Stimulated activated CD4-positive, alpha-beta T cell treated with anti-CD3 and anti-CD28 coated beads, Interleukin-4, amount 100 ng/mL, for 4 hours (primary cell): ENCODE measurements around the gene ADM2.
"Not testable (repeated sequence)": the region's sequence is repeated elsewhere in the genome, so short reads cannot be mapped to it uniquely, and the experiment has no call there.

Source experiments
- DNase-seq, 2 experiments: peaks; one replicate each; pipeline ENCODE4 v3.0.0-alpha.2; 2020

ADM2 gene, protein sequence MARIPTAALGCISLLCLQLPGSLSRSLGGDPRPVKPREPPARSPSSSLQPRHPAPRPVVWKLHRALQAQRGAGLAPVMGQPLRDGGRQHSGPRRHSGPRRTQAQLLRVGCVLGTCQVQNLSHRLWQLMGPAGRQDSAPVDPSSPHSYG

DNA sequence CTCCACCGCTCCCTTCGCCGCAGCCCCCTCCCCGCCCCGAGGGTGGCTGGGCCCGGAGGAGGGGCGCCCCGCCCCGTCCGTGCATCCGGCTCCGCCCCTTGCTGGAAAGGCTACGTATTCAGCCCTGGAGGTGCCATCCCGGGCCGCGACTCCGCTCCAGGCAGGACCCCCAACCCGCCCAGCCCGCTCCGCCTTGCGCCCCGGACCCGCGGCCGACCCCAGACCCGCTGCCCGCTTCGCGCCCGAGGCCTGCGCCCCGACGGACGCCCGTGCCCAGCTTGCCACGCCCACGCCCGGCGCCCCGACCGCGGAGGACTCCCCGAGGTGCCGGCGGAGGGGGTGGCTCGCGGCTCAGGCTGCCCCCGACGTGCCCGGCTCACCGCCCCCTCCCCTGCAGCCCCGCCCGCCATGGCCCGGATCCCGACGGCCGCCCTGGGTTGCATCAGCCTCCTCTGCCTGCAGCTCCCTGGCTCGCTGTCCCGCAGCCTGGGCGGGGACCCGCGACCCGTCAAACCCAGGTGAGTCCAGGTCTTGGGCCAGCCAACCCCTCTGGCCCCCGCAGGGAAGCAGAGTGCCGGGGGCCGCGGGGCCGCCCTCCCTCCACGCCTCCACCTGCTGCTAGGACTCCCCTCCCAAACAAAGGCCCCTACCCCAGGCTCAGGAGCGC lies at the start of gene ADM2:
Gene ADM2 (plus strand): TSS at position 104 of the 667 bp plus-strand sequence. CDS start 305 bp downstream, at position 409.
- peak; percentile 60 to 72 for DNase-seq

DNA sequence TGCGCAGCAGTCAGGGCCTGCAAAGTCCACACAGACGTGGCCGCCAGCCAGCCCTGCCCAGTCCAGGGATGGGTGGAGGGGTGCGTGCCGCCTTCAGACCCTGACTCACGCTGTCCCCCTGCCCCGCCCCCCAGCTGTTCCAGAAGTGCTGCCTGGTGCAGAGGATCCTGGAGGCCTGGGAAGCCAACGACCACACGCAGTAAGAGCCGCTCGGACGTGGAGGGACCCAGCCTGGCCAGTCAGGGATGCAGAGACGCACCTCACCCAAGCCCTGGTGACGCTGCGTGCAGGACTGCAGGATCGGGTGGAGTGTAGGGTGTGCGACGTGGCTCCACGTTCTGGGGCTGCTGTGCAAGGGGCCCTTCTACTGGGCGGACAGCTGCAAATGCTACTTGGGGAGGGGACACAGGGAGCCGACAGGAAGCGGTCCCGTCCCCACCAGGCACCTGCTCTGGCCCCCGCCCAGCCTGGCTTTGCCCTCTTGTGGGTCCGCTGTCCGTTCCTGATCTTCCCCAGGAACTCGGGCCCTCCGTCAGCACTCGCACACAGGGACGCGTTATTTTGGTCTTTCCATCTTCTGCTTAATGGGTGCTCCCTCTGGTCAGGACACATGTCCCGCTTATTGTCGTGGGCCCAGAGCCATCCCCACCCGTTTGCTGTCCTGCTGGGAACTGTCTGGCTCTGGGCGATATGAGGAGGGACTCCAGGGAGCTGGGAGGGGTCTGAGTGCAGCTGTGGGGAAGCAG lies 49.0 kb upstream of the ADM2 start:
- DNase-seq: no peak

DNA sequence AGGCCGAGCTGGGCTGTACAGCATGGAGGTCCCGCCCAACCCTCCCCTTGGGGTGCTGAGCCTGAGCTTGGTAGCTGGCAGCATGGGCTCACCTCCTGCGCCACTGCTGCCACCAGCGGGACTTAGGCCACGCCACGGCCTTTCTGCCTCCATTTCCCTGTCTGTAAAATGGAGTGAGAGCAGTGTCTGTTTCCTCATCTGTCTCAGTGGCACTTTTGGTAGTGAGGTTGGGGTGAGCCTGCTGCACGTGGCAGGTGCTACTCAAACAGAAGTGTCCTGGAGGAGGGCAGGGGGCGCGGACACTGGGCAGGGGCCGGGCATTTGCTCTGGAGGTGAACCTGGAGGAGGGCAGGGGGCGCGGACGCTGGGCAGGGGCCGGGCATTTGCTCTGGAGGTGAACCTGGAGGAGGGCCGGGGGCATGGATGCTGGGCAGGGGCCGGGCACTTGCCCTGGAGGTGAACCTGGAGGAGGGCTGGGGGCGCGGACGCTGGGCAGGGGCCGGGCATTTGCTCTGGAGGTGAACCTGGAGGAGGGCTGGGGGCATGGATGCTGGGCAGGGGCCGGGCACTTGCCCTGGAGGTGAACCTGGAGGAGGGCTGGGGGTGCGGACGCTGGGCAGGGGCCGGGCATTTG lies 48.3 kb upstream of the ADM2 start:
- DNase-seq: not testable (repeated sequence)

DNA sequence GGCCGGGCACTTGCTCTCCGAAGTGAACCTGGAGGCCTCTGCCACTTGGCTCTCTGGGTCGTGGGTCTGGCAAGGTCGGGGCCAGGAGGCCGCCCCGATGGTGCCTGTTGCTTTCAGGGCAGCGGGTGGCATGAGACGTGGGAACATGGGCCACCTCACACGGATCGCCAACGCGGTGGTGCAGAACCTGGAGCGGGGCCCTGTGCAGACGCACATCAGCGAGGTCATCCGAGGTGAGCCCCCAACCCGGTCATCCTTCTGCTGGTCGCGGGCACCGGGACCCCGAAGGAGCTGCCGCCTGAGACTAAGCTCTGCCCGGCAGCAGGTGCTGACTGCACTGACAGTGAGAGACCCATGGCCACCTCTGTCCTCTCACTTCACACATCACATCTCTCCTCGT lies 46.5 kb upstream of the ADM2 start:
- no peak for DNase-seq

DNA sequence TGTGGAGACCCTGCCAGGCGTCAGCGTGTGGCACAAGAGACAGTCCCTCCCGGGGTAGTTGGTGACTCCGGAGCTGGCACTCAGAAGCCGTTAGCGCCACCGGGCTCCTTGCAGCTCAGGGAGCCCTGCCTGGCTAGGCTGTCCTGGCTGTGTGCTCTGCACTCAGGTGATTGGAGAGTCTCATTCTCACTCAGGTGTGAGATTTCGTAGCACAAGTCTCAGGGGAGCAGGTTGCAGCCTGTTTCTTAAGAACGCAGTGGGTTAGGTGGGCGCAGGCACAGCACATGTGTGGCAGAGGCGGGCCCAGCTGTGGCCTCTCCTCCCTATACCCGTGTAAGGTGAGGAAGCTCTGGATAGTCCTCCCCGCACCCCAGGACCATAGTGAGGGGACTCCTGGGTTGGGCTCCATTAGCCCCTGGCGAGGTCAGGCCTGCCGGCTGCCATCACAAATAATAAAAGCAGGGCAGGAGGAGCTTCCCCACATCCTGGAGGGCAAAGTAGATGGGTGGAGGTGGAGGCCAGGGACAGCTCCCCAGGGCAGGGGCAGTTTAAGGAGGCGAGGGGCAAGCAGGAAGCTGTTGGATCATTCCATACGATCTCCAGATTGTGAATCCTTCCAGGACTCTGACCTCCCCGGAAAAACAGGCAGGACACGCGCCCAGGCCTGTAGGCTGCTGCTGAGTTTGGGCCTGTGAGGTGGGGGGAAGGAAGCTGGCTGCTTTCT lies 45.9 kb upstream of the ADM2 start:
- DNase-seq: no peak

DNA sequence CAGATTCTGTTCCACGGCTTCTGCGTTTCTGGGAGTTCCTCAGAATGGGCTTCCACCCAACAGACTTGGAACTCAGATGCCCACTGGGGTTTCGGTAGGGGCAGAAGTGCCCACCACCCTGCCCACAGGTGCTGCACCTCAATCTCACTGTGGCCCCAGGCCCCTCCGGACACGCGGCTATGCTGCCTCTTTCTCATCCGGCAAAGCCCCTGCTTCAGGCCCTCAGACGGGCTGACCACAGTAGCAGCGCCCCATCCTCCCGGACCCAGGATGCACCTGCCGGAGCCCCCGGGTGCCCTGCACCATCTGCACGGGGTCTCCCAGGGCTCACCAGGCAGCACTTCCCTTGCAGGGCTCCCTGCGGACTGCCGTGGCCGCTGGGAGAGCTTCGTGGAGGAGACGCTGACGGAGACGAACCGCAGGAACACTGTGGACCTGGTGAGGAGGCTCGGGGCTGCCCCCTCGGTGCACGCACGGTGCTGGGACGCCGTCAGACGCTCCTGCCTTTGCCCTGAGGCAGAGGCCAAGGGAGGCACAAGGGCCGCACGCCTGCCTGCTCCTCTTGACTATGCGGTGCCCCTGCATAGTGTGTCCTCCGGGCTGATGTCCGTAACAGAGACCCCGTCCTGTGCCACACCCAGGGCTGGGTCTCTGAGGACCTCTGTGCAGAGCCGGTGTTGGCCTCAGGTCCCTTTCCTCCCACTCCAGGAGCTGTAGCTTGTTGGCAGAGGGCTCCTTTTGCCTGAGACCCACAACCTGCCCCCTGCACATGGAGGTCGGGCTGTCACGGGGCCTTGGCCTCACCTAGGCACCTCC lies 45.1 kb upstream of the ADM2 start:
- DNase-seq: no peak

DNA sequence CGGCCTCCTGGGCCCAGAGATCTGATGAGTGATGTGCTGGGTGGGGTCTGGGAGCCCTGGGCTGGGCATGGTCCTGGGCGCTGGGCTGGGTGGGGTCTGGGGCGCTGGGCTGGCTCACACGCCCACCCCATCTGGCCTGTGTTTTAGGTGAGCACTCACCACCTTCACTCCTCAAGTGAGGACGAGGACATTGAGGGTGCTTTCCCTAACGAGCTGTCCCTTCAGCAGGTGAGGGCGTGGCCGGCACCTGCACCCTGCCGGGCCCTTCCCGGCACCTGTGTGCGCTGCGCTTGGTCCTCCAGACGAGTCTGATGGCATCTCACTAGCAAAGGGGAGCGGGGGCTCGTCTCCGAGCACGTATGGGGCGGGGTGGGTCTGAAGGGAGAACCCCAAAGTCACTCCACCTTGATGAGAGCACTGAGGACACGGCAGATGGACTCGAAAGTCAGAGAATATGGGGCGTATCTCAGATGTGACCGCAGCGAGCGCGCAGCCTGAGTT lies 44.5 kb upstream of the ADM2 start:
- no peak for DNase-seq

DNA sequence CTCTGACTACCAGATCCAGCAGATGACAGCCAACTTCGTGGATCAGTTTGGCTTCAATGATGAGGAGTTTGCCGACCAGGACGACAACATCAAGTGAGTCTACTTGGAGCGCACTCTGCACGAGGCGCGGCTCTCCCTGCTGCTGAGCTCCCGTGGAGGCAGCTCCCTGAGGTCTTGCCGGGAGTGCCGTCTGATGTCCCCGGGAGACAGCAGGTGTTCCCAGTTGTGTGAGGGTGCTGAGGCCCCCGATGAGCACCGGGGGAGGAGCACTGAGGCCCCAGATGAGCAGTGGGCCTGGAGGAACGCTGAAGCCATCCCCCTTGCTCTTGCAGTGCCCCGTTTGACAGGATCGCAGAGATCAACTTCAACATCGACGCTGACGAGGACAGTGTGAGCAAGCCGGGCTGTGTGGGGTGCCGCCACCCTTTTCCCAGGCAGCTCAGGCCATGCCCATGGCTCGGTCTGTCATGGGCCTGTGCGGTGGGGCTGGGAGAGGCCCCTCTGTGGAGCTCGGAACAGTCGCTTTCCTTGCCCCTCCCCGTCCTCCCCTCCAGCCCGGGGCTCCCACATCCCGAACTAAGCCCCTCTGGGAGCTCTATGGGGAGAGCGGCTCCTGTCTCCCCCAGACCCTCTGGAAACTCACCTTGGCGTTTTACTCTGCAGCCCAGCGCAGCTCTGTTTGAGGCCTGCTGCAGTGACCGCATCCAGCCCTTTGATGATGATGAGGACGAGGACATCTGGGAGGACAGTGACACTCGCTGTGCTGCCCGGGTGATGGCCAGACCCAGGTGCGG lies 43.6 kb upstream of the ADM2 start:
- no peak for DNase-seq

DNA sequence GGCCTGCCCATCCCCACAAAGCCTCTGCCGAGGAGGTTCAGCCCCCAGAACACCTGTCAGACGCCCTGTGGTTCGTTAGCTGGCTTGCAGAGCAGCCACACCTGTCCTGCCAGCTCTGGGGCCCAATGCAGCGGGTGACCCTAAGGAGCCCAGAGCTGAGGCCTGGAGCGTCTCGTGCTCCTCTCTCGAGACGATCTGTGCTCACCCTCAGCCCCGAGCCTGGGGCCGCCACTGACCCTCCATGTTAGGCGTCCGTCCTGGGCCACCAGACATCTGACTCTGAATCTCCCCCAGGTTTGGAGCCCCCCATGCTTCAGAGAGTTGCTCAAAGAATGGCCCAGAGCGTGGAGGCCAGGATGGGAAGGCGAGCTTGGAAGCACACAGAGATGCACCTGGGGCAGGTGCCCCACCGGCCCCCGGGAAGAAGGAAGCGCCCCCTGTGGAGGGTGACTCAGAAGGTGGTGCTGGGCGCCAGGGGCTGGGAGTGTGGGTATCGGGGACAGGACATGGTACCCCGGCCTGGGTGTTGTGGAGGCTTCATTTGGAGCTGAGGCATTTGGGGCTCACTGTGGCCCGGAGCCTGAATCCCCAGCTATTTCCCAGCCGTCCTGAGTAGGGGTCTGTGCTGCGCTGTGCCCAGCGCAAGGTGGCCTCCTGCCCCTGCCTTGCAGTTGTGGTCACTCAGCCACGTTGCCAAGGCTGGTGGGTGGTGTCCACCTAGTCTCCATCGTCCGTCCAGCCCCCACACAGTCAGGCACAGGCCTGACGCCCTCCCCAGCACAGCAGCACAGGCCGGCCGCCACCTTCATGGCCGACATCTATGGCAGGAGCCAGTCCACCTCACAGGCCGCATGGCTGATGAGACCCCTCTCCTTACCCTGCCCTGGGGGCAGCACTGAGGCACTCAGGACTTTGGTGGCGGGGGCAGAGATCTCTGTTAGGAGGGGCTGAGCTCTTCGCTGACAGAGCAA lies 42.8 kb upstream of the ADM2 start:
- DNase-seq: no peak

DNA sequence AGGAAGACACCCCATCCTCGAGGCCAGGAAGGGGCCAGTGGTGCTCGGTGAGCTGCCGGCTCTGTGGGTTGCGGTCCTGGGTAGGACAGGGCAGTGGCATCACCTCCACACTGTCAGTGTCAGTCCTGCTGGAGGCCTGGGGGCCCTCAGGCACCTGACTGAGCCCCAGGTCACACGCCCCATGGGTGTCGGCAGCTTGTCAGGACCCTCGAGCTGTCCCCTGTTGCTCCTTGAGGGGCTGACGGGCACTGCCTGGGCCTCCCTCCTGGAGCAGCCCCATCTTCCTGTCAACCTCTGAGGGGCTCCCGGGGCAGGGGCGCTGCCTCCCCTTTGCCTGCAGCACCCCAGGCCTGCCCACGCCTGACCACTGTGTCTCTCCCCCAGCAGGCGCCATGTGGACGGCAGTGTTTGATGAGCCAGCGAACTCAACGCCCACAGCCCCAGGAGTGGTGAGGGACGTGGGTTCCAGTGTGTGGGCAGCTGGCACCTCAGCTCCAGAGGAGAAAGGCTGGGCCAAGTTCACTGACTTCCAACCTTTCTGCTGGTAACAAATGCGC lies 42.0 kb upstream of the ADM2 start:
- DNase-seq: no peak

DNA sequence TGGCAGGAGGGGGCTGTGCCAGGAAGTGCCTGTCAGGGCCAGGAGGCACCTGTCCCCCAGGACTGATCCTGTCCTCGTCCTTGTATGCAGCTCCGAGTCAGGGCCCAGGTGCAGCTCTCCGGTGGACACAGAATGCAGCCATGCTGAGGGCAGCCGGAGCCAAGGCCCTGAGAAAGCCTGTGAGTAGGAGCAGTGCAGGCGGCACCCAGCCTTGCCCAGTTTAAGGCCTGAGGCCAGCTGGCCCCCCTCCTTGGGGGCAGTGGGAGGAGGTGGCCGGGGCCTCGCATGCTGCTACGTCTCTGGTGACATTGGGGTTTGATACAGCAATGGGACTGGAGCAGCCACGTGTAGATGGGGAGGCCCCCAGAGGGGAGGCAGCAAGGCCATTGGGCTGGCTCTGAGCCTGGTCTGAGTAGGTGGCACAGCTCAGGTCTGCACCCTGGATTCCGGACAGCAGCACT lies 41.4 kb upstream of the ADM2 start:
- no peak for DNase-seq

DNA sequence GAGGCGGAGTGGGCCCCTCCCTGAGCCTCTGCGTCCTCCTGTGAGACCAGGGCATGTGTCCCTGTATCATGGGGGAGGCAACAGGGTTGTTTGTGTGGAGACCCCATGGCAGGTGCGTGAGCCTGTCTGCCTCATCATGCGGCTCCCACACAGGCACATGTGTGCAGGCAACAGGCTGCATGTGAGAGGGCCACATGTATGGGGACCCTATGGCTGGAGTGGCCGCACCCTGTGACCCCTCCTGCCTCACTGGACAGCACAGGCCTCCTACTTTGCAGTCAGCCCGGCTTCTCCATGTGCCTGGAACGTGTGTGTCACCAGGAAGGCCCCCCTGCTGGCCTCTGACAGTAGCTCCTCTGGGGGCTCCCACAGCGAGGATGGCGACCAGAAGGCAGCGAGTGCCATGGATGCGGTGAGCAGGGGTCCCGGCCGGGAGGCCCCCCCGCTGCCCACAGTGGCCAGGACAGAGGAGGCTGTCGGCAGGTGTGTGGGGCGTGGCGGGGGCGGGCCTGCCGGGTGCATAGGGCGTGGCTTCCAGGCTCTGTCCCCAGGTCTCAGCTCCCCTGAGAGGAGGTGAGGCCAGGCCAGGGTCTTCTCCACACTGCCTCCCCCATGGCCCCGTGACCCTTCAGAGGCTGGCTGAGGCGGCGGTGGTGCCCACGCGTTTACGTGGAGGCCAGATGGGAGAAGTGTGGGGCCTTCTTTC lies 40.6 kb upstream of the ADM2 start:
- DNase-seq: no peak

DNA sequence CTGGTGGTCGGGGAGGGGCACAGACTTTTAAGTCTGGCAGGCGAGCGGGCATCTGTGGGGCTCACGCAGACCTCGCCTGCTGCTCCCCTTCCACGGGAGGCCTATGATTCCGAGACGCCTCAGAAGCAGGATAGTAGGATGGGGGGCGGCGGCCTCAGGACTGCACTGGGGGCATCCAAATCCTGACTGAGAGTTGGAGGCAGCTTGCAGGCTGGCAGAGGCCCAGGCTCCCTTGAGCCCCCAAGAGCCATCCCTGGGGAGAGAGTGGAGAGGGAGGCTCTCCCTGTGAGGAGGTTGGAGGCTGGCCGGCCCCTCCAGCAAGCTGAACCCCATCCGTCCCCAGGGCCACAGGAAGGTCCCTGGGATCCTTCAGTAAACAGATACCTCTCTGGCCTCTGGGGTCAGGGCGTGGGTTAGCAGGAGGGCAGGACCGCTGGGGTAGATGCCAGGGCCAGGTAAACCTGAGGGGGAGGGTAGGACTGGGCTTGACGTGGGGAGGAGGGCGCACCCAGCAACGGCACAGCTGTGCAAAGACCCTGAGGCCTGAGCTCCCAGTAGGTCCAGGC lies 39.8 kb upstream of the ADM2 start:
- DNase-seq: no peak

DNA sequence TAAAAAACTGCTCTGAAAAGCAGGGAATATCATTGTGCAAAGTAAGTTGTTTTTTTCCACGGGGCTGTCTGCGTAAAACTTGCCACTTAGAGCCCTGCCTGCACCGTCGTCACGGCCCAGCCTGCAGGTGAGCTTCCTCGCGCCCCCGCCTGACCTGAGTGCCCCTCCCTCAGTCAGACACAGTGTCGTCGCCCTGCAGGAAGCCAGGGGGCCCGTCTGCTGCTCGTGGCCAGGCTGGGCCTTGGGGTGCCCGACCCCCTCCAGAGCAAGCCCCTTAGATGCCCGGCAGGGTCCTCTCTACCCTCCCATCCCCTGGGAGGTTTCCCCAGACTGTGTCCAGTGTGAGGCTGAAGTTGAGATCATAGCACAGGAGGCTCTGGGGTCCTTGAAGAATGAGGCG lies 38.1 kb upstream of the ADM2 start:
- no peak for DNase-seq

DNA sequence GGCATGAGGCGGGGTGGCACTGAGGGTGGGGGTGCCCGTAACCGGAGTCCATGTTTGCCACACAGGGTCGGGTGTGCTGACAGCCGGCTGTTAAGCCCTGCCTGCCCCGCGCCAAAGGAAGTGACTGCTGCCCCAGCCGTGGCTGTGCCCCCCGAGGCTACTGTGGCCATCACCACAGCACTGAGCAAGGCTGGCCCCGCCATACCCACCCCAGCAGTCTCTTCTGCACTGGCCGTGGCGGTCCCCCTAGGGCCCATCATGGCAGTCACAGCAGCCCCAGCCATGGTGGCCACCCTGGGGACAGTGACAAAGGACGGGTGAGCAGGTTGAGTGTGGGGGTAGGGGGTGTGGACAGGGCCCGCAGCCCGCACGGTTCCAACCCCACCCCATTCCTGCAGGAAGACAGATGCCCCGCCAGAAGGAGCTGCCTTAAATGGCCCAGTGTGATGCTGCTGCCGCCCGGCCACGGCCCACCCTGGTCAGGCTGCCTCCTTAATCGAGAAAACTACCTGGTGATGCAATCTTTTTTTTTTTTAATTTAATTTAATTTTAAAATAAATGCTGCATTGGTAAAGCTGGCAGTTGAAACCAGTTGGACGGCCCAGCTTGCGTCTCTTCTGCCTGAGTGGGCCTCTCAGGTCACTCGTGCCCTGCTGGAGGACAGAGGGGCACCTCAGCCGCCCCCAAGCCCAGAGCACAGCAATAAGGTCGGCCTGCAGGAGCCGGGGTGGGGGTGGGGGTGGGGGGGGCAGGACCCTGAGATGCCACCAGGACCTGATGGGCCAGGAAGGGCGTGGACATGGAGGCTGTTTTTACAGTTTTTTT lies 37.3 kb upstream of the ADM2 start:
- no peak for DNase-seq

DNA sequence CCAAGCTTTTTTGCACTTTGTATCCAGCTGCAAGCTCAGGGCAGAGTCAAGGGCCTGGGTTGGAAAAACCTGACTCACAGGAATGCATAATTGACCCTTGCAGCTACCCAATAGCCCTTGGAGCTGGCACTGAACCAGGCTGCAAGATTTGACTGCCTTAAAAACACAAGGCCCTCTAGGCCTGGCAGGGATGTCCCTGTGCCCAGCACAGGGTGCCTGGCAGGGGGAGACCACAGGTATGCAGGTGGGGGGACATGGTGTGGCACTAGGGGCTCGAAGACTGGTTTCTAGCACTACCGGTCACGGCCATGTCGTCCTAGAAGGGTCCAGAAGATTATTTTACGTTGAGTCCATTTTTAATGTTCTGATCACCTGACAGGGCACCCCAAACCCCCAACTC lies 36.7 kb upstream of the ADM2 start:
- DNase-seq: no peak

DNA sequence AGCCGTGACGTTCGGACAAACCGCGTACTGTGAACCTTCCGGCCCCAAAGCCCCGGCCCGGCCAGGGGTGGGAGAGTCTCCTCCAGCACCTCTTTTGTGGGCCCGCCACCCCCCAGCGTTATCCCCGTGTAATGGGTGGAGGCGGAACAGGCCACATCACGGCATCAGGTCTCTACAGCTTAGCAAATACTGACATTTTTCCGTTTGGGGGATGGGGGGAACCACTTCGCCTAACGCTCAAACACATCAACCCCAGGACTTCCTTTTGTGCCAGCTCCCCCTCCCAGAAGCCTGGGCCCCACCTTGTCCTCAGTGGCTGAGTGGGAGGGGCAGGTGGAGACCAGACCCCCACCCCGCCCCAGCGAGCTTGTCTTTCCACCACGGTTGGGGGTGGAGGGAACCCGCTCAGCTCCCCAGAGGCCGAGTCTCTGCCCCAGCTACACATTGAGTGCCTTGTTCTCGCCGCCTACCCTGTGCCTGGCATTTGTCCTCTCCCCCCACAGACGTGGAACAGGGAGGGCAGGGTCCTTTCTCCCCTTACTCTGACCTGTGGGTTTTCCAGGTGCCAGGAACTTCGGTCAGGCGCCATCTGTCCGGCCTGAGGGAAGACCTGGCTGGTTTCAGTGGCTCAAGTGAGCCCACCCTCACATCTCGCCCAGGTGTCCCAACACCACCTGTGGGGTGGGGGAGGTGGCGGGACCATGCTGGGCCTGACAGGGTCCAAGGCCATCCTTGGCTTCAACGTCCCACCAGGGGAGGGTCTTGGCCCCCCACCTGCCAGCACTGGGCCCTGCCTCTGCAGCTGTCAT lies 36.1 kb upstream of the ADM2 start:
- peak in 1 of 2 experiments; percentile 31 for DNase-seq
